H9 (cell line): Measurements from ENCODE around the gene FOLR1. TPM values are rescaled to one million over a fixed set of nuclear protein-coding genes. Genes with fewer than 3 reads are reported as not detected.

Experiments used
- DNase-seq: peaks from one replicate; pipeline ENCODE4 v3.0.0-alpha.2; 2017
- H2AFZ ChIP-seq: one replicate; pipeline ENCODE4 v1.6.1; 2013; ENCODE audit warnings: mild to moderate bottlenecking, low read length, control low read depth, moderate library complexity
- H2AK5ac ChIP-seq: 2 replicates; pipeline ENCODE4 v1.6.1; 2013; ENCODE audit warnings: low read length, control low read depth, mixed read lengths; ENCODE audit not compliant: insufficient read length
- H2BK120ac ChIP-seq: one replicate; pipeline ENCODE4 v1.6.1; 2013; ENCODE audit warnings: low read depth, mild to moderate bottlenecking, low read length, control low read depth, inconsistent platforms; ENCODE audit not compliant: poor library complexity, severe bottlenecking
- H2BK12ac ChIP-seq: 2 replicates; pipeline ENCODE4 v1.6.1; 2013; ENCODE audit warnings: low read length, control low read depth, mixed read lengths, low read depth; ENCODE audit not compliant: insufficient read length
- H2BK15ac ChIP-seq: 2 replicates; pipeline ENCODE4 v1.6.1; 2013; ENCODE audit warnings: low read depth, low read length, control low read depth
- H2BK20ac ChIP-seq: one replicate; pipeline ENCODE4 v1.6.1; 2013; ENCODE audit warnings: low read depth, mild to moderate bottlenecking, low read length, control low read depth, inconsistent platforms; ENCODE audit not compliant: poor library complexity, severe bottlenecking
- H2BK5ac ChIP-seq: 2 replicates; pipeline ENCODE4 v1.6.1; 2013; ENCODE audit warnings: low read length, control low read depth, mixed read lengths; ENCODE audit not compliant: insufficient read length
- H3K14ac ChIP-seq: 2 replicates; pipeline ENCODE4 v1.6.1; 2013; ENCODE audit warnings: low read length, control low read depth; ENCODE audit not compliant: insufficient read depth
- H3K18ac ChIP-seq: 2 replicates; pipeline ENCODE4 v1.6.1; 2013; ENCODE audit warnings: low read depth, mild to moderate bottlenecking, mixed read lengths, low read length, control low read depth; ENCODE audit not compliant: insufficient read length
- H3K23ac ChIP-seq: 2 replicates; pipeline ENCODE4 v1.6.1; 2013; ENCODE audit warnings: low read length, control low read depth, mixed read lengths, low read depth; ENCODE audit not compliant: insufficient read length
- H3K23me2 ChIP-seq: 2 replicates; pipeline ENCODE4 v1.6.1; 2013; ENCODE audit warnings: low read depth, mild to moderate bottlenecking, mixed read lengths, low read length, control low read depth; ENCODE audit not compliant: insufficient read length, poor library complexity, severe bottlenecking
- H3K27ac ChIP-seq: 2 replicates; pipeline ENCODE4 v1.5.1; 2013; ENCODE audit warnings: low read length, control low read depth, mixed read lengths, low read depth; ENCODE audit not compliant: insufficient read length
- H3K27me3 ChIP-seq: 2 replicates; pipeline ENCODE4 v1.6.1; 2013; ENCODE audit warnings: low read length, control low read depth, inconsistent platforms; ENCODE audit not compliant: insufficient read depth
- H3K4ac ChIP-seq: 2 replicates; pipeline ENCODE4 v1.6.1; 2013; ENCODE audit warnings: low read depth, mild to moderate bottlenecking, control low read depth, inconsistent platforms, low read length, moderate library complexity
- H3K4me1 ChIP-seq: 2 replicates; pipeline ENCODE4 v1.6.1; 2013; ENCODE audit warnings: low read length, control low read depth, inconsistent platforms; ENCODE audit not compliant: insufficient read depth
- H3K4me2 ChIP-seq: 2 replicates; pipeline ENCODE4 v1.6.1; 2013; ENCODE audit warnings: low read length, control low read depth, mixed read lengths; ENCODE audit not compliant: insufficient read length, insufficient read depth
- H3K56ac ChIP-seq: 2 replicates; pipeline ENCODE4 v1.6.1; 2013; ENCODE audit warnings: low read depth, mild to moderate bottlenecking, mixed read lengths, low read length, control low read depth; ENCODE audit not compliant: insufficient read length
- H3K79me1 ChIP-seq: 2 replicates; pipeline ENCODE4 v1.6.1; 2013; ENCODE audit warnings: low read depth, mild to moderate bottlenecking, moderate library complexity, low read length, control low read depth, inconsistent platforms; ENCODE audit not compliant: insufficient read depth, poor library complexity, severe bottlenecking
- H3K79me2 ChIP-seq: 2 replicates; pipeline ENCODE4 v1.6.1; 2013; ENCODE audit warnings: low read length, control low read depth, inconsistent platforms; ENCODE audit not compliant: insufficient read depth
- H3K9ac ChIP-seq: 2 replicates; pipeline ENCODE4 v1.6.1; 2013; ENCODE audit warnings: low read length, control low read depth, mixed read lengths; ENCODE audit not compliant: insufficient read length; ENCODE audit errors: extremely low read depth
- H3K9me3 ChIP-seq: one replicate; pipeline ENCODE4 v1.6.1; 2013; ENCODE audit warnings: low read depth, low read length, inconsistent platforms; ENCODE audit not compliant: control insufficient read depth
- H3T11ph ChIP-seq: one replicate; pipeline ENCODE4 v1.6.1; 2013; ENCODE audit warnings: mild to moderate bottlenecking, low read length, control low read depth, inconsistent platforms
- H4K20me1 ChIP-seq: one replicate; pipeline ENCODE4 v1.6.1; 2013; ENCODE audit not compliant: control insufficient read depth, insufficient read length, insufficient read depth
- H4K5ac ChIP-seq: 2 replicates; pipeline ENCODE4 v1.6.1; 2013; ENCODE audit warnings: low read depth, mild to moderate bottlenecking, mixed read lengths, low read length, control low read depth; ENCODE audit not compliant: insufficient read length
- H4K8ac ChIP-seq: replicated peaks from 2 replicates; pipeline ENCODE4 v1.6.1; 2013; ENCODE audit warnings: low read length, control low read depth, mixed read lengths, low read depth; ENCODE audit not compliant: insufficient read length
- H4K91ac ChIP-seq: 2 replicates; pipeline ENCODE4 v1.6.1; 2013; ENCODE audit warnings: low read depth, mild to moderate bottlenecking, moderate library complexity, mixed read lengths, low read length, control low read depth; ENCODE audit not compliant: insufficient read length
- H3K27ac Mint-ChIP-seq, 3 experiments: 2 replicates in 2 of 3; 3 replicates in 1 of 3; pipeline ENCODE4 v1.8.0; 2020 to 2021; ENCODE audit warnings: mixed read lengths in 3 of 3, mild to moderate bottlenecking in 1 of 3, moderate library complexity in 1 of 3
- H3K27me3 Mint-ChIP-seq: 2 replicates; pipeline ENCODE4 v1.8.0; 2021; ENCODE audit warnings: low read depth, mild to moderate bottlenecking, moderate library complexity, mixed read lengths
- H3K36me3 Mint-ChIP-seq, 3 experiments: 2 replicates in 2 of 3; 3 replicates in 1 of 3; pipeline ENCODE4 v1.8.0; 2020 to 2021; ENCODE audit warnings: low read depth in 3 of 3, mixed read lengths in 3 of 3; ENCODE audit not compliant: insufficient read depth in 1 of 3
- H3K4me1 Mint-ChIP-seq, 2 experiments: 2 replicates each; pipeline ENCODE4 v1.8.0; 2020; ENCODE audit warnings: mixed read lengths in 2 of 2
- H3K4me3 Mint-ChIP-seq, 2 experiments: 2 replicates in 1 of 2; 3 replicates in 1 of 2; pipeline ENCODE4 v1.8.0; 2020 to 2021; ENCODE audit warnings: mild to moderate bottlenecking in 2 of 2, mixed read lengths in 2 of 2, moderate library complexity in 1 of 2
- H3K9me3 Mint-ChIP-seq, 2 experiments: 2 replicates in 1 of 2; 3 replicates in 1 of 2; pipeline ENCODE4 v1.8.0; 2020; ENCODE audit warnings: mild to moderate bottlenecking in 2 of 2, mixed read lengths in 2 of 2, moderate library complexity in 1 of 2
- WGBS: extraction: QIAGEN DNeasy Blood & Tissue Kit; methylation state at CpG from one replicate; pipeline ENCODE4 v1.1.7; 2013; ENCODE audit warnings: missing lambda C conversion rate, low lambda C conversion rate, mixed read lengths; ENCODE audit not compliant: insufficient read length; ENCODE audit errors: extremely low coverage; 5-methylcytosine and 5-hydroxymethylcytosine counted together
- total RNA-seq: library from RNA; stranded (reverse); gene quantifications from 2 replicates; pipeline ENCODE4 v1.2.1, GENCODE V29; 2021
- TF ChIP-seq, protein P1 (sequence below): fragments of 200-600 bp; sonication (generic); conservative IDR thresholded peaks from 3 replicates; pipeline ENCODE4 v1.8.0; 2021; ENCODE audit warnings: antibody characterized with exemption, mild to moderate bottlenecking

The FOLR1 gene
- total RNA-seq, 1 experiment from 2014 or later: 0.92 TPM

DNA sequence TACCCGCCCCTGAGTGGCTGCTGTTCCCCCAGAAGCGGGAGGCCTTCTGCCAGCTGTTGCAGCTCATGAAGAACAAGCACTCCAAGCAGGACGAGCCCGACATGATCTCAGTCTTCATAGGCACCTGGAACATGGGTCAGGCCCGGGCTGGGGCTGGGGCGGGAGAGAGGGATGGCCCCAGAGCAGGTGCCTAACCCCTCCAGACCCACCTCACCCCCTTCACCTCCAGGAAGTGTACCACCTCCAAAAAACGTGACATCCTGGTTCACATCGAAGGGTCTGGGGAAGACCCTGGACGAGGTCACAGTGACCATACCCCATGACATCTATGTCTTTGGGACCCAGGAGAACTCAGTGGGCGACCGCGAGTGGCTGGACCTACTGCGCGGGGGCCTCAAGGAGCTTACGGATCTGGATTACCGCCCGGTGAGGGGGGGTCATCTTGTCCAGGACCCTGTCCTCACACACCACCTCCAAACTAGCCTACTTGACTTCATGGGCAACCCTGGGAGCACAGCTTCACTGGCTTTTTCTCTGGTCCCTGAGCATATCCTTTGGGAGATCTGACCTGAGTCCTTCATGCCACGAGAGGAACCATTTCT is 38.9 kb downstream of the FOLR1 start:
- Histone ChIP-seq H3K9me3 (no peaks in the 10 kb centered on the region), H4K20me1 (peaks cover 2% of the 10 kb centered on the region), H3K23me2 (no peaks in the 10 kb centered on the region), H3K56ac (no peak overlapping the region), H3K4ac (no peak overlapping the region), H4K8ac (no peak overlapping the region), H4K91ac (no peak overlapping the region), H3K9ac (no peak overlapping the region), H3K79me2 (0 out of 2 replicates have a peak, but pooled peaks cover 2% of the 10 kb centered on the region), H3K4me2 (no peak overlapping the region), H3K14ac (no peak overlapping the region), H3K79me1 (no peaks in the 10 kb centered on the region), H3K27me3 (no peaks in the 10 kb centered on the region), H3K18ac (no peak overlapping the region), H4K5ac (no peak overlapping the region), H2AFZ (no peak overlapping the region), H3T11ph (no peak overlapping the region), H2BK120ac (no peak overlapping the region), H2BK20ac (no peak overlapping the region), H2BK15ac (no peak overlapping the region), H3K27ac (no peak overlapping the region), H2BK5ac (no peak overlapping the region), H2AK5ac (no peak overlapping the region), H3K4me1 (no peaks in the 10 kb centered on the region; the same call in 1 of the 2 replicates), H2BK12ac (no peak overlapping the region), H3K23ac (no peak overlapping the region)
- no CpG with 5 or more reads among the region's 18 CpGs for WGBS
- H3K4me3 Mint-ChIP-seq: no peak overlapping the region
- no peaks in the 10 kb centered on the region for H3K9me3 Mint-ChIP-seq
- H3K36me3 Mint-ChIP-seq: peaks cover 41 to 92% (median 91%) of the 10 kb centered on the region in 3 experiments; a peak in 6 of 7 replicates
- TF ChIP-seq, protein P1, sequence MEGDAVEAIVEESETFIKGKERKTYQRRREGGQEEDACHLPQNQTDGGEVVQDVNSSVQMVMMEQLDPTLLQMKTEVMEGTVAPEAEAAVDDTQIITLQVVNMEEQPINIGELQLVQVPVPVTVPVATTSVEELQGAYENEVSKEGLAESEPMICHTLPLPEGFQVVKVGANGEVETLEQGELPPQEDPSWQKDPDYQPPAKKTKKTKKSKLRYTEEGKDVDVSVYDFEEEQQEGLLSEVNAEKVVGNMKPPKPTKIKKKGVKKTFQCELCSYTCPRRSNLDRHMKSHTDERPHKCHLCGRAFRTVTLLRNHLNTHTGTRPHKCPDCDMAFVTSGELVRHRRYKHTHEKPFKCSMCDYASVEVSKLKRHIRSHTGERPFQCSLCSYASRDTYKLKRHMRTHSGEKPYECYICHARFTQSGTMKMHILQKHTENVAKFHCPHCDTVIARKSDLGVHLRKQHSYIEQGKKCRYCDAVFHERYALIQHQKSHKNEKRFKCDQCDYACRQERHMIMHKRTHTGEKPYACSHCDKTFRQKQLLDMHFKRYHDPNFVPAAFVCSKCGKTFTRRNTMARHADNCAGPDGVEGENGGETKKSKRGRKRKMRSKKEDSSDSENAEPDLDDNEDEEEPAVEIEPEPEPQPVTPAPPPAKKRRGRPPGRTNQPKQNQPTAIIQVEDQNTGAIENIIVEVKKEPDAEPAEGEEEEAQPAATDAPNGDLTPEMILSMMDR: no peak
- H3K4me1 Mint-ChIP-seq: peaks cover 5 to 12% of the 10 kb centered on the region in 2 experiments; a peak in 3 of 4 replicates
- no peak overlapping the region for H3K27ac Mint-ChIP-seq
- H3K27me3 Mint-ChIP-seq: no peaks in the 10 kb centered on the region
- no peak for DNase-seq
